Esophagus muscularis mucosa (tissue), 4 donors: ENCODE data around the gene GRIFIN. TPM values are rescaled to one million over a fixed set of nuclear protein-coding genes. Genes with fewer than 3 reads are reported as not detected.

Experiments
- DNase-seq: peaks from one replicate; pipeline ENCODE4 v3.0.0-alpha.2; 2017; ENCODE audit errors: extremely low spot score
- H3K27ac ChIP-seq, 4 donors: fragments of 200-600 bp; sonication (generic); replicated peaks in 1 of 4; 1 replicate in 3 of 4; 2 replicates in 1 of 4; pipeline ENCODE4 v1.5.1; 2016 to 2019; ENCODE audit warnings: mild to moderate bottlenecking in 1 of 4
- H3K27me3 ChIP-seq, 4 donors: fragments of 200-600 bp; sonication (generic); one replicate each; pipeline versions ENCODE4 v1.5.1 to v1.6.0; 2016 to 2019
- H3K36me3 ChIP-seq, 4 donors: fragments of 200-600 bp; sonication (generic); one replicate each; pipeline ENCODE4 v1.5.1; 2016 to 2019
- H3K4me1 ChIP-seq, 4 donors: fragments of 200-600 bp; sonication (generic); one replicate each; pipeline ENCODE4 v1.5.1; 2016 to 2019
- H3K4me3 ChIP-seq, 4 donors: fragments of 200-600 bp; sonication (generic); 1 replicate in 2 of 4; 2 replicates in 2 of 4; pipeline ENCODE4 v1.5.1; 2016 to 2019; ENCODE audit warnings: mild to moderate bottlenecking in 4 of 4, moderate library complexity in 1 of 4
- H3K9me3 ChIP-seq, 4 donors: fragments of 200-600 bp; sonication (generic); 1 replicate in 3 of 4; 2 replicates in 1 of 4; pipeline ENCODE4 v1.5.1; 2016 to 2019
- CTCF ChIP-seq, 3 experiments: fragments of 200-600 bp in 2 of 3; fragments of 450-650 bp in 1 of 3; sonication (generic) in 2 of 3; IDR thresholded peaks; one replicate each; pipeline ENCODE4 v1.5.1; 2017 to 2019; ENCODE audit warnings: antibody characterized with exemption in 3 of 3, mild to moderate bottlenecking in 2 of 3, moderate library complexity in 1 of 3
- EP300 ChIP-seq: sonication (generic); formaldehyde crosslinking; IDR thresholded peaks from one replicate; pipeline ENCODE4 v1.6.1; 2017; ENCODE audit warnings: antibody characterized with exemption
- POLR2A ChIP-seq: fragments of 450-650 bp; IDR thresholded peaks from one replicate; pipeline ENCODE4 v1.6.1; 2017; ENCODE audit warnings: antibody characterized with exemption, moderate library complexity, mild to moderate bottlenecking, low read depth
- POLR2AphosphoS5 ChIP-seq, 2 donors: sonication (generic); formaldehyde crosslinking; IDR thresholded peaks; one replicate each; pipeline ENCODE4 v1.6.1; 2017; ENCODE audit warnings: antibody characterized with exemption in 2 of 2
- WGBS: methylation state at CpG from one replicate; pipeline ENCODE4 v1.1.5; 2018; 5-methylcytosine and 5-hydroxymethylcytosine counted together
- intact Hi-C: fragments of 100-400 bp; cut with DNase I; formaldehyde crosslinking; loops from one replicate; pipeline ENCODE4 v1.15.1; 2023
- total RNA-seq, 4 donors: library from RNA; depleted of rRNA; stranded (reverse); fragments of >200 nt; gene quantifications; one replicate each; pipeline versions ENCODE4 v1.1.0 to v1.2.1, GENCODE V29; 2016

The GRIFIN gene
- total RNA-seq, 4 donors from 2014 or later = not detected

DNA sequence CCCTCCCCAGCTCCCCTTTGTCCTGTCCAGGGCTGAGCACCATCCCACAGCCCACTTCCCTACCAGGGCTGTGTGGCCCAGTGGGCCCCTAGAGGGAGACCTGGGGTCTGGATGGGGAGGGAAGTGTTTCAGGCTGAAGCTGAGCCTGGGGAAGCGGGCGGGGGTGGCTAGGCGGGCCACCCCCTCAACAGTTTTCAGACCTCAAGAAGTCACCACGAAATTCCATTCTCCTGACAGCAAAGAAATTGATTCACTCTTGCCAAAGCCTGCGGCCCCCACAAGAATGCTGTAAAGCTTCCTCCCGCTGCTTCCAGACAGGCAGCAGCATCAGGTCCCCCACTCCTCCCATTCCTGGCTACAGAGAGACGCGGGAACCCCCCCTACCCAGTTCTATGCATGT, 40.8 kb upstream of the GRIFIN start:
- no peak for TF ChIP-seq POLR2AphosphoS5 (IDR thresholded peaks at IDR 0.05)
- no peak for TF ChIP-seq CTCF (IDR thresholded peaks at IDR 0.05)
- TF ChIP-seq EP300 = no peak
- no peak for TF ChIP-seq POLR2A
- no peaks in the 10 kb centered on the region for H3K36me3 ChIP-seq
- DNase-seq = no peak
- H3K27ac ChIP-seq = no peak overlapping the region
- intact Hi-C loops = no loop called here
- H3K4me1 ChIP-seq = peaks cover 27 to 46% (median 41%) of the 10 kb centered on the region in 4 donors
- H3K4me3 ChIP-seq = no peak overlapping the region
- WGBS = 70% methylated on average over 7 of the region's 8 CpGs
- H3K9me3 ChIP-seq = no peaks in the 10 kb centered on the region
- peaks cover 0 to 38% (median 14%) of the 10 kb centered on the region in 4 donors for H3K27me3 ChIP-seq

DNA sequence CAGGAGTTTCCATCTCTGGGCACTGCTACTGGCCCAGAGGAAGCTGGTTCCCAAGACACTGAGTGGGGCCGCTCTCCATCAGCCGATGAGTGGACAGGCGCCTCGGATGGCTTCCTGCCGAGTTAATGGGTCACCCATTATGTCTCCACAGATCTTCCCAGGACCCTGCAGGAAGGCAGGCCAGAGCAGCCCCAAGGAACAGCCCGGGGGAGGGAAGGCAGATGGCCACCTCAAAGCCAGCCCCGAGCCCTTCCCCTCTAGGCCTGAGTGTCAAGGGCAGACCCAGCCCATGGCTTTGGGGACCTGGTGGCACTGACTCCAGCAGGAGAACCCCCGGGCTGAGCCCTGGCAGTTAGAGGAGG, 40.0 kb upstream of the GRIFIN start:
- H3K9me3 ChIP-seq = no peaks in the 10 kb centered on the region
- TF ChIP-seq CTCF (IDR thresholded peaks at IDR 0.05) (no peak), POLR2A (no peak), POLR2AphosphoS5 (IDR thresholded peaks at IDR 0.05) (no peak), EP300 (no peak)
- peaks cover 0 to 29% (median 6%) of the 10 kb centered on the region in 4 donors for H3K27me3 ChIP-seq
- H3K36me3 ChIP-seq = no peaks in the 10 kb centered on the region
- no peak for DNase-seq
- intact Hi-C loops = no loop called here
- peaks cover 30 to 46% (median 41%) of the 10 kb centered on the region in 4 donors for H3K4me1 ChIP-seq
- no peak overlapping the region for H3K4me3 ChIP-seq
- WGBS = no CpG with 5 or more reads among the region's 8 CpGs
- H3K27ac ChIP-seq = no peak overlapping the region

DNA sequence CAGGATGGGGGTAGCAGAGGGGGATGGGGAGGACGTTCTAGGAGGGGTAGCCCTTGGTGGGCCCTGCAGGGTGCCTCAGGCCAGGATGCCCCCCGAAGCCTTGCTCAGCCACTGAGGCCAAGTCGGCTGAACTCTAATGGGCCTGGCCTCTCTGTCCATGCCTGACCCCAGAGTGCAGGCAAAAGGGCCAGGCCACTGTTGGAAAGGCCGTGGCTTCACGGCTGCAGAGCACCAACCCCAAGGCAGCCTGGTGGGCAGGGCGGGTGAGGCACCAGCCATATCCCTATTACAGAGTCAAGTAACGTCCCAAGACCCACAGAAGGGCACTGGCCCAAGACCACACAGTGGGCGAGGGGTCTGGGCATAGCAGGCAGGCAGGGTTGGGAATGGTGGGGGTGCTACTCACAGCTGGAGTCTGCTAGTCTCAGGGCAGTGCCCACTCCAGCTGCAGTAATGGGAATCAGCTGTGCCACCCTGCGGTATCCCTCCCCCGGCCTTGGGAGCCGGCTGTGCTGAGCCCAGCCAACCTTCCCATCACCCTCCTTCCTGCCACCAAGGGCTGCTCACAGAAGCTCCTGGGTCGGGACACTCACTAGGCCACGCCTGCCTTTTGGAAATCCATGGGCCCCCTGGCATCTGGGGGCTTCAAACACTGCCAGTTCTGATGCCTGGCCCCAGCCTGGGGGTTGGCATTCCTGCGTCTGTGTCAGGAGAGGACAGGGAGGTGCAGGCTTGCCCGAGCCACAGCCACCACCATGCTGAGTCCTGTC, 39.4 kb upstream of the GRIFIN start:
- 88% methylated on average over 7 of the region's 15 CpGs for WGBS
- intact Hi-C loops = no loop called here

GRCh38 chr7:2514473-2515423, 38.5 kb upstream of the GRIFIN start:
- no peak for DNase-seq
- whole genome bisulfite sequencing = 78% methylated on average over 9 of the region's 9 CpGs
- intact Hi-C loops = no loop called here

More for the DNA sequence above, 39.4 kb upstream of the GRIFIN start:
- Histone ChIP-seq H3K4me1 (peaks cover 32 to 46% (median 41%) of the 10 kb centered on the region in 4 donors), H3K36me3 (no peaks in the 10 kb centered on the region), H3K27ac (no peak overlapping the region), H3K9me3 (no peaks in the 10 kb centered on the region), H3K4me3 (no peak overlapping the region), H3K27me3 (peaks cover 0 to 24% (median under 1%) of the 10 kb centered on the region in 4 donors)
- no peak for DNase-seq
- TF ChIP-seq CTCF (IDR thresholded peaks at IDR 0.05) = no peak
- no peak for TF ChIP-seq EP300
- no peak for TF ChIP-seq POLR2AphosphoS5 (IDR thresholded peaks at IDR 0.05)
- no peak for TF ChIP-seq POLR2A

More at GRCh38 chr7:2514473-2515423, 38.5 kb upstream of the GRIFIN start:
- Histone ChIP-seq H3K27me3 (peaks cover 0 to 16% (median 0%) of the 10 kb centered on the region in 4 donors), H3K4me1 (peaks cover 30 to 46% (median 42%) of the 10 kb centered on the region in 4 donors), H3K27ac (no peak overlapping the region), H3K4me3 (no peak overlapping the region), H3K36me3 (no peaks in the 10 kb centered on the region), H3K9me3 (no peaks in the 10 kb centered on the region)
- no peak for TF ChIP-seq CTCF (IDR thresholded peaks at IDR 0.05)
- no peak for TF ChIP-seq POLR2AphosphoS5 (IDR thresholded peaks at IDR 0.05)
- no peak for TF ChIP-seq POLR2A
- TF ChIP-seq EP300 = no peak
